Colonic mucosa (tissue), 4 donors: ENCODE results near the gene ALG5. TPM values are rescaled to one million over a fixed set of nuclear protein-coding genes. Genes with fewer than 3 reads are reported as not detected.

ENCODE experiments used
- DNase-seq: peaks from one replicate; pipeline ENCODE4 v3.0.0-alpha.2; 2020
- H3K27ac ChIP-seq: fragments of 200-600 bp; one replicate; pipeline ENCODE4 v1.8.0; 2021
- H3K27me3 ChIP-seq: fragments of 200-600 bp; one replicate; pipeline ENCODE4 v1.8.0; 2021
- H3K36me3 ChIP-seq: fragments of 200-600 bp; one replicate; pipeline ENCODE4 v1.8.0; 2021
- H3K4me1 ChIP-seq: fragments of 200-600 bp; one replicate; pipeline ENCODE4 v1.8.0; 2021; ENCODE audit warnings: mild to moderate bottlenecking
- H3K4me3 ChIP-seq: fragments of 200-600 bp; one replicate; pipeline ENCODE4 v1.8.0; 2021
- H3K9ac ChIP-seq, 2 donors: one replicate each; pipeline ENCODE4 v1.7.0; 2013; ENCODE audit warnings: control low read depth in 2 of 2, low read depth in 2 of 2, low read length in 2 of 2
- H3K9me3 ChIP-seq: fragments of 200-600 bp; one replicate; pipeline ENCODE4 v1.8.0; 2021
- CTCF ChIP-seq: fragments of 200-600 bp; IDR thresholded peaks from one replicate; pipeline ENCODE4 v1.8.0; 2022; ENCODE audit warnings: antibody characterized with exemption, mild to moderate bottlenecking
- intact Hi-C: fragments of 100-400 bp; cut with DNase I; formaldehyde crosslinking; loops from one replicate; pipeline ENCODE4 v1.14.1; 2022
- total RNA-seq, 2 donors: library from RNA; stranded (reverse); fragmentation: NEBNext Ultra II Directional in 1 of 2; extraction: Animal tissue kit (Norgen Biotek cat#: 25700) in 1 of 2; gene quantifications; one replicate each; pipeline ENCODE4 v1.2.1, GENCODE V29; 2021
- donor health status: healthy.
- donor health status: DM: no; HTN: no; CAD: no.
- donor health status: DM: no; HTN: no; CAD: no.

The ALG5 gene
- total RNA-seq, 2 donors from 2014 or later, result 37.2 to 39.5 TPM

- Histone ChIP-seq H3K4me1 (no peaks in the 10 kb centered on the region), H3K4me3 (no peak overlapping the region), H3K27ac (no peak overlapping the region), H3K27me3 (no peaks in the 10 kb centered on the region), H3K9ac (no peak overlapping the region), H3K36me3 (peaks cover 7% of the 10 kb centered on the region), H3K9me3 (no peaks in the 10 kb centered on the region)
- TF ChIP-seq CTCF, result no peak
- DNase-seq, result no peak
- intact Hi-C loops, result no loop called here
Observed at GRCh38 chr13:37039896-37040295, 40.8 kb upstream of the ALG5 start.

- no peak for DNase-seq
- peaks cover 12% of the 10 kb centered on the region for H3K36me3 ChIP-seq
Observed at GRCh38 chr13:37037241-37037640, 38.1 kb upstream of the ALG5 start.

GRCh38 chr13:37029617-37030016 is 30.5 kb upstream of the ALG5 start:
- H3K27me3 ChIP-seq, result no peaks in the 10 kb centered on the region
- no peak for TF ChIP-seq CTCF
- H3K9ac ChIP-seq, result no peak overlapping the region
- DNase-seq, result no peak
- intact Hi-C loops, result no loop called here
- H3K4me1 ChIP-seq, result no peaks in the 10 kb centered on the region
- no peak overlapping the region for H3K27ac ChIP-seq
- peaks cover 17% of the 10 kb centered on the region for H3K36me3 ChIP-seq
- H3K4me3 ChIP-seq, result no peak overlapping the region
- H3K9me3 ChIP-seq, result no peaks in the 10 kb centered on the region

More at GRCh38 chr13:37037241-37037640, 38.1 kb upstream of the ALG5 start:
- Histone ChIP-seq H3K4me3 (no peak overlapping the region), H3K9me3 (no peaks in the 10 kb centered on the region), H3K4me1 (no peaks in the 10 kb centered on the region), H3K9ac (no peak overlapping the region), H3K27ac (no peak overlapping the region), H3K27me3 (no peaks in the 10 kb centered on the region)
- intact Hi-C loops, result no loop called here
- no peak for TF ChIP-seq CTCF

- peaks cover 23% of the 10 kb centered on the region for H3K36me3 ChIP-seq
- H3K27ac ChIP-seq, result no peak overlapping the region
- H3K9ac ChIP-seq, result no peak overlapping the region
- H3K4me1 ChIP-seq, result no peaks in the 10 kb centered on the region
- H3K4me3 ChIP-seq, result no peak overlapping the region
- no peaks in the 10 kb centered on the region for H3K9me3 ChIP-seq
- DNase-seq, result no peak
- intact Hi-C loops, result no loop called here
- no peaks in the 10 kb centered on the region for H3K27me3 ChIP-seq
- TF ChIP-seq CTCF, result no peak
Observed at GRCh38 chr13:37027639-37028038, 28.5 kb upstream of the ALG5 start.

GRCh38 chr13:37026771-37027170 is 27.6 kb upstream of the ALG5 start:
- Histone ChIP-seq H3K36me3 (peaks cover 14% of the 10 kb centered on the region), H3K27ac (no peak overlapping the region), H3K9ac (no peak overlapping the region), H3K4me1 (no peaks in the 10 kb centered on the region), H3K9me3 (no peaks in the 10 kb centered on the region), H3K4me3 (no peak overlapping the region), H3K27me3 (no peaks in the 10 kb centered on the region)
- intact Hi-C loops, result no loop called here
- no peak for DNase-seq
- no peak for TF ChIP-seq CTCF

- peaks cover 13% of the 10 kb centered on the region for H3K36me3 ChIP-seq
- no peaks in the 10 kb centered on the region for H3K4me1 ChIP-seq
- no peak for DNase-seq
- no peak overlapping the region for H3K4me3 ChIP-seq
- H3K27ac ChIP-seq, result no peak overlapping the region
- no peak overlapping the region for H3K9ac ChIP-seq
- H3K27me3 ChIP-seq, result no peaks in the 10 kb centered on the region
- no peak for TF ChIP-seq CTCF
- intact Hi-C loops, result no loop called here
- H3K9me3 ChIP-seq, result no peaks in the 10 kb centered on the region
Observed at GRCh38 chr13:37023871-37024270, 24.7 kb upstream of the ALG5 start.
